ENCODE data around the gene SYTL5.

SYTL5 gene

DNA sequence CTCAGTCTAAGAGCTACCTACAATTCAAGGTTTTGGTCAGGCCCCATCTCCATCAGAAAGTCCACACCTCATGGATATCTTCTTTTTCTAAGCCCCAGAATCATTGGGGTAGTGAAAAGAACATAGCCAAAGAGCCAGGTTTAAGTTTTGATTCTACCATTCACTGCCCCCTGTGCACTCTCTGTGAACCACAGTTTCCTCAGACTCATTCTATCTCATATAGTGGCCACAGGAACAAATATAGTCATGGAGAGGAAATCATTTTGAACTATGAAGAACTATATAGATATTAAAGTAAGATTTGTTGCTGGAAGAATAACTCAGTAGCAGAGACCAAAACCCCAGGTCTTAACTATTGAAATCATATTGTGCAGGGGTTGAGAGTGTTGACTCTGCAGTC is 3.3 kb downstream of the SYTL5 start:
- no peaks in the 10 kb centered on the region for H3K4me1 ChIP-seq (ENCODE audit: control insufficient read depth, insufficient read depth, low read length, poor library complexity, severe bottlenecking)
- no peaks in the 10 kb centered on the region for H3K27me3 ChIP-seq (replicated peaks; ENCODE audit: control insufficient read depth, insufficient read depth, low read length, poor library complexity, severe bottlenecking)
- no peak for DNase-seq
- no peak overlapping the region for H3K4me3 ChIP-seq (ENCODE audit: insufficient read depth, low read depth, low read length, poor library complexity, severe bottlenecking)
- H3K27ac ChIP-seq (ENCODE audit: insufficient read depth, low read length, poor library complexity, severe bottlenecking), result no peak overlapping the region
- no peaks in the 10 kb centered on the region for H3K36me3 ChIP-seq (ENCODE audit: control insufficient read depth, insufficient read depth, low read length)
- H3K9me3 ChIP-seq (ENCODE audit: control insufficient read depth, low read length), result no peaks in the 10 kb centered on the region

DNA sequence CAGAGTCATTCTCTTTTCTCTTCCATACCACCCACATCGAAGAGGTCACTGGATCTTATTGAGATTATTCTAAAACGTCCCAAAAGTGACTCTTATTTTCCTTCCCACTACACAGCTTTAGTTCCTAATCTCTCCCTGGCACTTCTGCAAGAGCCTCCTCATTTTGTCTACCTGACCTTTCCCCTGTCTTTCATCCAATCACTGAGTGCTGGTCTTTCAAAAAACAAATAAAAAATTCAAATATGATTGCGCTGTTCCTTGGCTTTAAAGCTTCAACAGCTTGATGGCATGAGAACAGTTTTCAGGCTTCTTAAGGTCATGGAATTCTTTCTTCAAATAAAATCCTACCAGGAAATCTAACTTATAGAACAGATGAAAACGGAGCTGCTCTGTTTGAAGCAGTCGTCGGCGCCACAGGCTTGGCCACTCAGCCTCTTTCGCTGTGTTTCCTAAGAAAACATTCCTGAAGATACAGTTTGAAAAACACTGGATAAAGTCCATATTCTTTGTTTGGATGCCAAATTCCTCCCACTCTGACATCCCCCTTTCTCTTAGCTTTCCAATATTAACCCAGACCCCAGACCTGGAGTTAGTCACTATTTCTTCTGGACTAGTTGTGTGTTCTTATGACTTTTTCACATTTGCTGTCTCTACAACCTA is 12.5 kb downstream of the SYTL5 start:
- Histone ChIP-seq H3K9me3 (ENCODE audit: control insufficient read depth, low read length) (no peaks in the 10 kb centered on the region), H3K27me3 (replicated peaks; ENCODE audit: control insufficient read depth, insufficient read depth, low read length, poor library complexity, severe bottlenecking) (no peaks in the 10 kb centered on the region), H3K4me1 (ENCODE audit: control insufficient read depth, insufficient read depth, low read length, poor library complexity, severe bottlenecking) (no peaks in the 10 kb centered on the region), H3K36me3 (ENCODE audit: control insufficient read depth, insufficient read depth, low read length) (no peaks in the 10 kb centered on the region), H3K4me3 (ENCODE audit: insufficient read depth, low read depth, low read length, poor library complexity, severe bottlenecking) (no peak overlapping the region), H3K27ac (ENCODE audit: insufficient read depth, low read length, poor library complexity, severe bottlenecking) (no peak overlapping the region)
- no peak for DNase-seq

DNA sequence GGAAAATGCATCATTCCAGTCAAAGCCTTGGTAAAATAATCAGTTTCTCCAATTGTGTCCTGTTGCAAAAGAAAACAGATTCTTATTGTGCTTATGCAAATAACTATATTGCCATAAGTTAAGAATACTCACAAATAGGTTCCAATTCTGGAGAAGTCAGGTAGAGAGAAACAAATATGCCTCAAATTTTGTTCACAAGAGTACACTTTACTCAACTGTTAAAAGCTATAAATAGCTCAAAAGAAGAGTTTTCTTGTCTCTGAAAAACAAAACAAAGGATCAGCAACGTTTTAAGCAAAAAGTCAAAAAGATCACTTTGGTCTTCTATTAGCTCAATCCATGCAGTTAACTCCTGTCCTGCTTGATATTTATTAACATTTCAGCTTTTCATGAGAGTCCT is 21.9 kb downstream of the SYTL5 start:
- DNase-seq, result no peak
- Histone ChIP-seq H3K4me3 (ENCODE audit: insufficient read depth, low read depth, low read length, poor library complexity, severe bottlenecking) (no peak overlapping the region), H3K27ac (ENCODE audit: insufficient read depth, low read length, poor library complexity, severe bottlenecking) (no peak overlapping the region), H3K4me1 (ENCODE audit: control insufficient read depth, insufficient read depth, low read length, poor library complexity, severe bottlenecking) (no peaks in the 10 kb centered on the region), H3K9me3 (ENCODE audit: control insufficient read depth, low read length) (no peaks in the 10 kb centered on the region), H3K36me3 (ENCODE audit: control insufficient read depth, insufficient read depth, low read length) (no peaks in the 10 kb centered on the region), H3K27me3 (replicated peaks; ENCODE audit: control insufficient read depth, insufficient read depth, low read length, poor library complexity, severe bottlenecking) (no peaks in the 10 kb centered on the region)

DNA sequence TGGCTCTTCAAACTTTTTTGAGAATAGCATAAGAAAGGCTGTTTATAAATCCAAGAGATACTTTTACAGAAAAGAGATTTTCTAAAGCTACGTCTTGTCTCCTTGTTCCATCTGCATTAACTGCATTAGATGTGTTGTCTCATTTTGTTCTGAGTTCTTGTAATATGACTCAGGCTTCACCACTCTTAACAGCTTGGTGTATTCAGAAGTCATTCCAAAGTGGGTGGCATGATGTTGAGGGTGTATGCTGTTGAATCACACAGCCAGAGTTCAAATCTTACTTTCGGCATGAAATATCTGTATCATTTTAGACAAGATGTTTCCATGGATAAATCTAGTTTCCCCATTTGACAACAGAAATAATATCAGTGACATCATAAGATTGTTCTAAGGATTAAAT is 30.1 kb downstream of the SYTL5 start:
- H3K4me3 ChIP-seq (ENCODE audit: insufficient read depth, low read depth, low read length, poor library complexity, severe bottlenecking), result no peak overlapping the region
- no peaks in the 10 kb centered on the region for H3K27me3 ChIP-seq (replicated peaks; ENCODE audit: control insufficient read depth, insufficient read depth, low read length, poor library complexity, severe bottlenecking)
- H3K9me3 ChIP-seq (ENCODE audit: control insufficient read depth, low read length), result no peaks in the 10 kb centered on the region
- no peak overlapping the region for H3K27ac ChIP-seq (ENCODE audit: insufficient read depth, low read length, poor library complexity, severe bottlenecking)
- no peaks in the 10 kb centered on the region for H3K4me1 ChIP-seq (ENCODE audit: control insufficient read depth, insufficient read depth, low read length, poor library complexity, severe bottlenecking)
- no peak for DNase-seq
- no peaks in the 10 kb centered on the region for H3K36me3 ChIP-seq (ENCODE audit: control insufficient read depth, insufficient read depth, low read length)

DNA sequence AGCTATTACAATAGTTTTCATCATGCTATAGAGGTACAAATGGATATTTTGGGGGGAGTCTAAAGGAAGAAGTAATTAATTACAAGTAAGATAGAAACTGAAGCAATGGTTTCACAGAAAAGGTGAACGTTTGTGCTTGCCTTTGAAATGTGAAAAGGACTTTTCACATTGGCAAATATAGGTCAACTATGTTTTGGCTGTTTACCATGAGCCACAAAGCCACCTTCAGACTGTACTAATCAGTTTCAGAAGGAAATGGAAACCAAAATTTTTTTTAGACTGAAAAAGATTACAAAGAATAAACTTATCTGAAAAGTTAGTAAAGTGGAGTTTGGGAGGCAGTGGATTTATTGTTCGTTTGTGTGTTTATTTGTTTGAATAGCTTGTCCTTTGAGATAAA is 32.1 kb downstream of the SYTL5 start:
- no peaks in the 10 kb centered on the region for H3K9me3 ChIP-seq (ENCODE audit: control insufficient read depth, low read length)
- H3K4me3 ChIP-seq (ENCODE audit: insufficient read depth, low read depth, low read length, poor library complexity, severe bottlenecking), result no peak overlapping the region
- no peak for DNase-seq
- no peaks in the 10 kb centered on the region for H3K4me1 ChIP-seq (ENCODE audit: control insufficient read depth, insufficient read depth, low read length, poor library complexity, severe bottlenecking)
- no peaks in the 10 kb centered on the region for H3K36me3 ChIP-seq (ENCODE audit: control insufficient read depth, insufficient read depth, low read length)
- no peaks in the 10 kb centered on the region for H3K27me3 ChIP-seq (replicated peaks; ENCODE audit: control insufficient read depth, insufficient read depth, low read length, poor library complexity, severe bottlenecking)
- no peak overlapping the region for H3K27ac ChIP-seq (ENCODE audit: insufficient read depth, low read length, poor library complexity, severe bottlenecking)

DNA sequence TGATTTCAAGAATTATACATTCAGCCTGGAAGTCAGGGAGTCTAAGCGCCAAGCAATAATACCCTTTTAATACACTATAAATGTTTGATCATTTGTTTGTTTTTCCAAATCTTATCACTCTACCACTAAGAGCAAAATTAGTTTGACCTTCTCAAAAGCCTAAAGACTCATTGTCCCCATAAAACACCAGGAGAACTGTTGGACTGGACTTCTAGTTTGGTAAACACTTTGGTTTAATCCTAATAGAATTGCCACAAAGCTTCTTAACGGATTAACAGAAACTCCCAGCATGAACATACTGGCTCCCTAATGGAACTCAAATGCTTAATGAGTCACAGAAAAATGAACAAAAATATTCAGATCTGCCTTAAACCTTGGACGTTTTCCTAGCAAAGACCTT is 34.9 kb downstream of the SYTL5 start:
- Histone ChIP-seq H3K27me3 (replicated peaks; ENCODE audit: control insufficient read depth, insufficient read depth, low read length, poor library complexity, severe bottlenecking) (no peaks in the 10 kb centered on the region), H3K36me3 (ENCODE audit: control insufficient read depth, insufficient read depth, low read length) (no peaks in the 10 kb centered on the region), H3K9me3 (ENCODE audit: control insufficient read depth, low read length) (no peaks in the 10 kb centered on the region), H3K27ac (ENCODE audit: insufficient read depth, low read length, poor library complexity, severe bottlenecking) (no peak overlapping the region), H3K4me3 (ENCODE audit: insufficient read depth, low read depth, low read length, poor library complexity, severe bottlenecking) (no peak overlapping the region), H3K4me1 (ENCODE audit: control insufficient read depth, insufficient read depth, low read length, poor library complexity, severe bottlenecking) (no peaks in the 10 kb centered on the region)
- no peak for DNase-seq

DNA sequence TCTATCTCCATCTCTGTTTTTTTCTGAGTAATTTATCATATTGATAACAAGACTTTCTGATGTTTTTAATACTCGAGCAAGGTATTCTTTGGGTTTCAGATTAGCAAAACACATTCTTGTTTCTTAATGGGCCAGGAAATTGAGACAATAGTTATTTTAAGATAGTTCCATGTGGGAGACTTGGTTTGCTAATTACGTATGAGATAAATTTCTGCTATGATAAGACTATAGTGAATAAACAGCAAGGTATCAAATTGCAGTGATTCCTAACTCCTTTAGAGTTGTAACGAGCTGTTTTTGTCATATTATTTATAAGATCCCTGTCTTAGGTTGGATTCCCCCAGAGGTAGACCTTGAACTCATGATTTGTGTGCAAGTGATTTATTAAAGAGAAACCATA is 38.3 kb downstream of the SYTL5 start:
- no peak for DNase-seq
- Histone ChIP-seq H3K4me3 (ENCODE audit: insufficient read depth, low read depth, low read length, poor library complexity, severe bottlenecking) (no peak overlapping the region), H3K27me3 (replicated peaks; ENCODE audit: control insufficient read depth, insufficient read depth, low read length, poor library complexity, severe bottlenecking) (no peaks in the 10 kb centered on the region), H3K9me3 (ENCODE audit: control insufficient read depth, low read length) (no peaks in the 10 kb centered on the region), H3K36me3 (ENCODE audit: control insufficient read depth, insufficient read depth, low read length) (no peaks in the 10 kb centered on the region), H3K27ac (ENCODE audit: insufficient read depth, low read length, poor library complexity, severe bottlenecking) (no peak overlapping the region), H3K4me1 (ENCODE audit: control insufficient read depth, insufficient read depth, low read length, poor library complexity, severe bottlenecking) (no peaks in the 10 kb centered on the region)

DNA sequence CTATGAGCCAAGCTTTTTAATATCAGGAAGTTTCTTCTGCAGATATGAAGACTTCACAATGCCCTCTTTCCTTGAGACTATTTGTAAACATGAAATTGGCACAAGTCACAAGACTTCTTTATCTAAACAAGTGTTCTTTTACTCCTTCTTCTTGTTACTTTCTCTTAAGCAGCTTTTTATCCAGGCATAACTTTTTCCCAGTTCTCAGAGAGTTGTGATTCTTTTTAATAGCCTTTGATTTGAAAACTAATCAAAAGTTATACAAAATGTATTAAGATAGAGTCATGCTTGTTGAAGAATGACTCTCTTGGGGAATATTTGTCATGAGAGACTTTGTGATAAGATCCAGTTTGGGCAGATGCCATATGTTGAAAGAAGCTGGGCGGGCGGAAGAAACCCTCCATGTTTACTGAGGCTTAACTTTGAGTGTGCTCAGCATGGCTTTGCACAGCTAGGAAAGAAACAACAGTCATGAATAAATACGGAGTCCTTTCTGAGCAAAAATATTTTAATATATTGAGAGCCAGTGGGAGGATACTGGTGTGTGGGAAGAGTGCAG is 39.3 kb downstream of the SYTL5 start:
- Histone ChIP-seq H3K9me3 (ENCODE audit: control insufficient read depth, low read length) (no peaks in the 10 kb centered on the region), H3K27me3 (replicated peaks; ENCODE audit: control insufficient read depth, insufficient read depth, low read length, poor library complexity, severe bottlenecking) (no peaks in the 10 kb centered on the region), H3K4me3 (ENCODE audit: insufficient read depth, low read depth, low read length, poor library complexity, severe bottlenecking) (no peak overlapping the region), H3K36me3 (ENCODE audit: control insufficient read depth, insufficient read depth, low read length) (no peaks in the 10 kb centered on the region), H3K4me1 (ENCODE audit: control insufficient read depth, insufficient read depth, low read length, poor library complexity, severe bottlenecking) (no peaks in the 10 kb centered on the region), H3K27ac (ENCODE audit: insufficient read depth, low read length, poor library complexity, severe bottlenecking) (no peak overlapping the region)
- DNase-seq, result no peak

DNA sequence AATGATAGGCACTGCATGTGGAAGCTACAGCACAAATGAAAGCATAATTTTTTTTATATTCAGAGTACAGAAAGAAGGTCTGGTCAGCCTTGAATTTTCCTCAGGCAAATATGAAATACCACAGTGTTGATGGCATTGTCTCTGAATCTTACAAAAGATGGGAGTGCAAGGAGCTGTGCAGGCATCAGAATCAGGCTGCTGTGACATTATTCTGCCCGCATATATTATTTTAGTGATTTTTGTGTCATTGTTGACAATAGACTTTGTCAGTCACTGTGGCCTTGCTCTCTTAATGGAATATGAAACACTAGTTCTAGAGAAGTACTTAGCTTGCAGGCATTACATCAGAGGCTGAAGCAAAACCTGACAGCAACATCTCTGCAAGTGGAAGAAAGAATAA is 42.5 kb downstream of the SYTL5 start:
- Histone ChIP-seq H3K27me3 (replicated peaks; ENCODE audit: control insufficient read depth, insufficient read depth, low read length, poor library complexity, severe bottlenecking) (no peaks in the 10 kb centered on the region), H3K27ac (ENCODE audit: insufficient read depth, low read length, poor library complexity, severe bottlenecking) (no peak overlapping the region), H3K9me3 (ENCODE audit: control insufficient read depth, low read length) (no peaks in the 10 kb centered on the region), H3K36me3 (ENCODE audit: control insufficient read depth, insufficient read depth, low read length) (no peaks in the 10 kb centered on the region), H3K4me3 (ENCODE audit: insufficient read depth, low read depth, low read length, poor library complexity, severe bottlenecking) (no peak overlapping the region), H3K4me1 (ENCODE audit: control insufficient read depth, insufficient read depth, low read length, poor library complexity, severe bottlenecking) (no peaks in the 10 kb centered on the region)
- no peak for DNase-seq

DNA sequence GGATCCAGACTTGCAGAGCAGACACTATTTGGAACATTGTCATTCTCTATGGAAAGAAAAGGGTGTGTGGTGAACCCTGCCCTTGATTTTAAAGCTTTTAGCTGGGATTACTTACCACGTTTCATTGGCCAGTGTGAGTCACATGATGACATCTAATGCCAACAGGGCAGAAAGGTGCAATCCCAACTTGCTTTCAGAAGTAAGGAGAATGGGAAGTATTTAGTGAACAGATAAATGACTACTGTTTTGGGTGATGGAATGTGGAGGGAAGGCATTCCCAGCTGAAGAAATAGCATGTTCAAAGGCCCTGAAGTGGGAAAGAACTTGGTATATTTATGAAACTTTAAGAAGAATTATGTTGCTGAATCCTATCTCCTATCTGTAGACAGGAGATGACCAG is 44.5 kb downstream of the SYTL5 start:
- no peak overlapping the region for H3K27ac ChIP-seq (ENCODE audit: insufficient read depth, low read length, poor library complexity, severe bottlenecking)
- no peak for DNase-seq
- no peaks in the 10 kb centered on the region for H3K4me1 ChIP-seq (ENCODE audit: control insufficient read depth, insufficient read depth, low read length, poor library complexity, severe bottlenecking)
- no peaks in the 10 kb centered on the region for H3K27me3 ChIP-seq (replicated peaks; ENCODE audit: control insufficient read depth, insufficient read depth, low read length, poor library complexity, severe bottlenecking)
- H3K9me3 ChIP-seq (ENCODE audit: control insufficient read depth, low read length), result no peaks in the 10 kb centered on the region
- H3K4me3 ChIP-seq (ENCODE audit: insufficient read depth, low read depth, low read length, poor library complexity, severe bottlenecking), result no peak overlapping the region
- H3K36me3 ChIP-seq (ENCODE audit: control insufficient read depth, insufficient read depth, low read length), result no peaks in the 10 kb centered on the region
